Lung (tissue), 16 donors: Measurements from ENCODE around the gene ST3GAL5. TPM values are rescaled to one million over a fixed set of nuclear protein-coding genes. Genes with fewer than 3 reads are reported as not detected.

Experiments used
- ATAC-seq: fragments of 200-7000 bp; cut with Tn5 transposase; one replicate; pipeline ENCODE4 v1.9.1; 2020; ENCODE audit warnings: moderate number of reproducible peaks; ENCODE audit not compliant: insufficient read depth, low FRiP score
- DNase-seq, 3 donors: peaks; one replicate each; pipeline ENCODE4 v3.0.0-alpha.2; 2013 to 2017
- H3K27ac ChIP-seq, 2 donors: one replicate each; pipeline ENCODE4 v1.5.1; 2013; ENCODE audit warnings: mild to moderate bottlenecking in 2 of 2, moderate library complexity in 2 of 2, control low read depth in 1 of 2, inconsistent platforms in 1 of 2, low read depth in 1 of 2, low read length in 1 of 2
- H3K27me3 ChIP-seq, 3 donors: one replicate each; pipeline ENCODE4 v1.5.1; 2013; ENCODE audit warnings: low read length in 2 of 3; ENCODE audit not compliant: control insufficient read depth in 3 of 3, insufficient read depth in 3 of 3
- H3K36me3 ChIP-seq, 4 donors: one replicate each; pipeline ENCODE4 v1.5.1; 2013; ENCODE audit warnings: low read length in 4 of 4, mild to moderate bottlenecking in 1 of 4, moderate library complexity in 1 of 4; ENCODE audit not compliant: control insufficient read depth in 4 of 4, insufficient read depth in 4 of 4
- H3K4me1 ChIP-seq, 5 donors: one replicate each; pipeline ENCODE4 v1.5.1; 2013; ENCODE audit warnings: low read length in 5 of 5, mild to moderate bottlenecking in 2 of 5, moderate library complexity in 1 of 5; ENCODE audit not compliant: control insufficient read depth in 5 of 5, insufficient read depth in 5 of 5
- H3K4me3 ChIP-seq: one replicate; pipeline ENCODE4 v1.5.1; 2013; ENCODE audit warnings: mild to moderate bottlenecking, control low read depth, moderate library complexity
- H3K9ac ChIP-seq, 2 donors: one replicate each; pipeline ENCODE4 v1.5.1; 2013; ENCODE audit warnings: low read length in 2 of 2, control low read depth in 1 of 2; ENCODE audit not compliant: insufficient read depth in 1 of 2
- H3K9me3 ChIP-seq, 4 donors: one replicate each; pipeline ENCODE4 v1.5.1; 2013; ENCODE audit warnings: low read length in 3 of 4, mild to moderate bottlenecking in 1 of 4, moderate library complexity in 1 of 4; ENCODE audit not compliant: control insufficient read depth in 4 of 4, insufficient read depth in 3 of 4
- CTCF ChIP-seq: IDR thresholded peaks from 2 replicates; pipeline ENCODE4 v1.5.1; 2012; ENCODE audit warnings: mild to moderate bottlenecking; ENCODE audit errors: control extremely low read depth, extremely low read depth
- WGBS, 2 donors: extraction: QIAGEN DNeasy Blood & Tissue Kit; methylation state at CpG; one replicate each; pipeline ENCODE4 v1.1.7; 2013; 5-methylcytosine and 5-hydroxymethylcytosine counted together
- long read RNA-seq, 5 donors: transcript quantifications; one replicate each; lab custom pipeline, GENCODE V29; 2026
- polyA plus RNA-seq, 2 donors: library from polyadenylated mRNA; stranded (reverse); fragments of 200-250 nt; gene quantifications; one replicate each; pipeline ENCODE4 v1.2.1, GENCODE V29; 2013
- total RNA-seq, 2 donors: library from RNA; depleted of rRNA in 1 of 2; stranded (reverse); fragments of >200 nt in 1 of 2; gene quantifications; one replicate each; pipeline ENCODE4 v1.2.1, GENCODE V29; 2014 to 2021
- donor health status: control.
- donor health status: control.
- donor health status: Bipolar disorder and iron deficiency.
- donor health status: healthy.
- donor health status: DM: yes; HTN: yes; CAD: no.

The ST3GAL5 gene
- total RNA-seq (100 to 1,000 TPM in 1 of 2 donors, 10 to 100 TPM in 1; 71.1 to 149 TPM), polyA plus RNA-seq (10 to 100 TPM; 31.1 to 57.7 TPM)
- long read RNA-seq, donor 1, full-length matches to known transcripts: 16 of 22 reads
- long read RNA-seq, donor 1, partial matches to known transcripts: 6 of 22 reads
- long read RNA-seq, donor 1, other reads (novel, unspliced or antisense): 0 of 22 reads
- long read RNA-seq, donor 2, full-length matches to known transcripts: 3 of 3 reads
- long read RNA-seq, donor 2, partial matches to known transcripts: 0 of 3 reads
- long read RNA-seq, donor 2, other reads (novel, unspliced or antisense): 0 of 3 reads
- long read RNA-seq, donor 3, full-length matches to known transcripts: 10 of 15 reads
- long read RNA-seq, donor 3, partial matches to known transcripts: 5 of 15 reads
- long read RNA-seq, donor 3, other reads (novel, unspliced or antisense): 0 of 15 reads
- long read RNA-seq, donor 4, full-length matches to known transcripts: 5 of 5 reads
- long read RNA-seq, donor 4, partial matches to known transcripts: 0 of 5 reads
- long read RNA-seq, donor 4, other reads (novel, unspliced or antisense): 0 of 5 reads
- long read RNA-seq, donor 5, full-length matches to known transcripts: 19 of 26 reads
- long read RNA-seq, donor 5, partial matches to known transcripts: 7 of 26 reads
- long read RNA-seq, donor 5, other reads (novel, unspliced or antisense): 0 of 26 reads

- H3K27ac ChIP-seq: peak within 1 kb of the TSS; percentile 57 to 90
- no peaks in the 10 kb centered on the region for H3K9me3 ChIP-seq
- H3K27me3 ChIP-seq: no peaks in the 10 kb centered on the region
- H3K36me3 ChIP-seq: no peaks in the 10 kb centered on the region
- DNase-seq: peak; percentile 87 to 92 (median 89)
- H3K4me1 ChIP-seq: peaks cover 0 to 37% (median 8%) of the 10 kb centered on the region in 5 donors
- peak; percentile 32 for TF ChIP-seq CTCF
- H3K4me3 ChIP-seq: peak within 1 kb of the TSS; percentile 84
- 0% methylated on average over 49 to 94 of the region's 94 CpGs for WGBS, 2 donors
- ATAC-seq: peak; percentile 78
- H3K9ac ChIP-seq: peak within 1 kb of the TSS; percentile 67 to 79
Measured at GRCh38 chr2:85888684-85889626, at the start of gene ST3GAL5. Gene ST3GAL5 (minus strand): TSS chr2:85888990. CDS start chr2:85888905, 85 bp downstream.

DNA sequence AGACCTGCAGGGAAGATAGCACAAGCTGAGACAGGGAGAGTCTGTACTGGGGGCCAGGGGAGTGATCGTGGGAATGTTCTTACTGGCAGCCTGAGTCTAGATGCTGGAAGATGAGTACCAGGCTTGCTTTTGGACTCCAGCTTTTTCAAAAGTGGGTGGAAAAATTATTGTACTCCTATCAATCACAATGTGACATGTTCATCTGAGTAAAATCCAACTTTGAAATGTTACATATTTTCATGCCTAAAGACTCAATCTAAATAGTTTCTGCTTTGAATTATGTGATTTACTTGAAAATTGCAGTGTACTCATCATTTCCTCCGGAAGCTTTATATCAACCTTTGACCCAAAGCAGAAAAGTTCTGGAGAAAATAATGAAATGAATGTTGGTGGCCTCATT lies 49.7 kb upstream of the ST3GAL5 start:
- WGBS, 2 donors: 85 to 88% methylated on average over 2 of the region's 2 CpGs
- DNase-seq (no peak), ATAC-seq (no peak)
- Histone ChIP-seq H3K9ac (no peak overlapping the region), H3K9me3 (peaks cover 0 to 6% (median 2%) of the 10 kb centered on the region in 4 donors), H3K4me3 (no peak overlapping the region), H3K27me3 (no peaks in the 10 kb centered on the region), H3K36me3 (no peaks in the 10 kb centered on the region), H3K27ac (no peak overlapping the region), H3K4me1 (no peaks in the 10 kb centered on the region)
- TF ChIP-seq CTCF: no peak

DNA sequence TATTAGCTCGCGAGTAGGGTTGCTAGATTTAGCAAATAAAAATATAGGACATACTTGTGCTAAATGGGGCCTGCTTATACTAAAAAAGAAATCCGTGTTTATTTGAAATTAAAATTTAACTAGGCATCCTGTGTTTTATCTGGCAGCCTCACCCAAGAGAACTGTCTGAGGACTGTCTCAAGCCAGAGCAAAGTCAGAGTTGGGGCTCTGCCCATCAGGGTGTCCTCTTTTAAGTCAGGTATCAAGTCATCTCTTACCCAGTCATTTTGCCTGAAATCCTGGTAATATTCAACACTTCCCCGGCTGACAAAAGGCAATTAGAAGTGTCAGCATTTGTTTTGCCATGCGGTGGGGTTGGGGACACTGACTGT lies 48.3 kb upstream of the ST3GAL5 start:
- WGBS, 2 donors: 91 to 94% methylated on average over 5 of the region's 5 CpGs

More for the DNA sequence above, 48.3 kb upstream of the ST3GAL5 start:
- peaks cover 0 to under 1% (median under 1%) of the 10 kb centered on the region in 4 donors for H3K9me3 ChIP-seq
- H3K27ac ChIP-seq: no peak overlapping the region
- H3K4me1 ChIP-seq: no peaks in the 10 kb centered on the region
- H3K4me3 ChIP-seq: no peak overlapping the region
- ATAC-seq: no peak
- H3K9ac ChIP-seq: no peak overlapping the region
- H3K27me3 ChIP-seq: no peaks in the 10 kb centered on the region
- no peak for DNase-seq
- no peak for TF ChIP-seq CTCF
- H3K36me3 ChIP-seq: no peaks in the 10 kb centered on the region
